TTC549 (cell line): ENCODE data around the gene MUC12.
"Not testable (repeated sequence)": the region's sequence is repeated elsewhere in the genome, so short reads cannot be mapped to it uniquely, and the experiment has no call there.

Experiments
- FAIRE-seq: peaks from 2 replicates; lab custom pipeline; 2012; peaks lifted over from hg19 to GRCh38; lab: Jason Lieb, UNC

Gene MUC12, protein sequence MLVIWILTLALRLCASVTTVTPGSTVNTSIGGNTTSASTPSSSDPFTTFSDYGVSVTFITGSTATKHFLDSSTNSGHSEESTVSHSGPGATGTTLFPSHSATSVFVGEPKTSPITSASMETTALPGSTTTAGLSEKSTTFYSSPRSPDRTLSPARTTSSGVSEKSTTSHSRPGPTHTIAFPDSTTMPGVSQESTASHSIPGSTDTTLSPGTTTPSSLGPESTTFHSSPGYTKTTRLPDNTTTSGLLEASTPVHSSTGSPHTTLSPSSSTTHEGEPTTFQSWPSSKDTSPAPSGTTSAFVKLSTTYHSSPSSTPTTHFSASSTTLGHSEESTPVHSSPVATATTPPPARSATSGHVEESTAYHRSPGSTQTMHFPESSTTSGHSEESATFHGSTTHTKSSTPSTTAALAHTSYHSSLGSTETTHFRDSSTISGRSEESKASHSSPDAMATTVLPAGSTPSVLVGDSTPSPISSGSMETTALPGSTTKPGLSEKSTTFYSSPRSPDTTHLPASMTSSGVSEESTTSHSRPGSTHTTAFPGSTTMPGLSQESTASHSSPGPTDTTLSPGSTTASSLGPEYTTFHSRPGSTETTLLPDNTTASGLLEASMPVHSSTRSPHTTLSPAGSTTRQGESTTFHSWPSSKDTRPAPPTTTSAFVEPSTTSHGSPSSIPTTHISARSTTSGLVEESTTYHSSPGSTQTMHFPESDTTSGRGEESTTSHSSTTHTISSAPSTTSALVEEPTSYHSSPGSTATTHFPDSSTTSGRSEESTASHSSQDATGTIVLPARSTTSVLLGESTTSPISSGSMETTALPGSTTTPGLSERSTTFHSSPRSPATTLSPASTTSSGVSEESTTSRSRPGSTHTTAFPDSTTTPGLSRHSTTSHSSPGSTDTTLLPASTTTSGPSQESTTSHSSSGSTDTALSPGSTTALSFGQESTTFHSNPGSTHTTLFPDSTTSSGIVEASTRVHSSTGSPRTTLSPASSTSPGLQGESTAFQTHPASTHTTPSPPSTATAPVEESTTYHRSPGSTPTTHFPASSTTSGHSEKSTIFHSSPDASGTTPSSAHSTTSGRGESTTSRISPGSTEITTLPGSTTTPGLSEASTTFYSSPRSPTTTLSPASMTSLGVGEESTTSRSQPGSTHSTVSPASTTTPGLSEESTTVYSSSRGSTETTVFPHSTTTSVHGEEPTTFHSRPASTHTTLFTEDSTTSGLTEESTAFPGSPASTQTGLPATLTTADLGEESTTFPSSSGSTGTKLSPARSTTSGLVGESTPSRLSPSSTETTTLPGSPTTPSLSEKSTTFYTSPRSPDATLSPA (N-terminal part only)

GRCh38 chr7:100969066-100969615 is at the start of gene MUC12:
TSS of gene MUC12 (plus strand) at chr7:100969565. CDS start at chr7:100969623, 58 bp downstream.
- no peak for FAIRE-seq

GRCh38 chr7:100919779-100920437 is 49.5 kb upstream of the MUC12 start:
- not testable (repeated sequence) for FAIRE-seq

DNA sequence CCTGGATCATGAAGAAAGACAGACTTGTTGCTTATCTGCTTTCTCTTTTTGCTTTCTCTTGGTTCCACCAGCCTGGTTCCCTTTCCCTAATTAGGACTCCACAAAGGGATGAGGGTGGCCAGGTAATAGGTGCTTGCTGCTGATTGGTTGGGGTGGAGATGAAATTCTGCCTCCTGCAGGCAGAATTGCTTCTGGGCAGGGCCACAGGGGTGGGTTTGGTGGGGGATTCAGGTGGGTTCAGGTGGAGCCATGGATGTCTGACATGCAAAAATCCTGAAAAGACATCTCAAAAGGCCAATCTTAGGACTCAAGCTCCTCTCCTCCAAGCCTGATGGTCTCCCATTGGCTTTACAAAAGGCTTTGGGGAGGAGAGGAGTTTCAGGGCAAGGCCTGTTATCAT is 48.3 kb upstream of the MUC12 start:
- no peak for FAIRE-seq

DNA sequence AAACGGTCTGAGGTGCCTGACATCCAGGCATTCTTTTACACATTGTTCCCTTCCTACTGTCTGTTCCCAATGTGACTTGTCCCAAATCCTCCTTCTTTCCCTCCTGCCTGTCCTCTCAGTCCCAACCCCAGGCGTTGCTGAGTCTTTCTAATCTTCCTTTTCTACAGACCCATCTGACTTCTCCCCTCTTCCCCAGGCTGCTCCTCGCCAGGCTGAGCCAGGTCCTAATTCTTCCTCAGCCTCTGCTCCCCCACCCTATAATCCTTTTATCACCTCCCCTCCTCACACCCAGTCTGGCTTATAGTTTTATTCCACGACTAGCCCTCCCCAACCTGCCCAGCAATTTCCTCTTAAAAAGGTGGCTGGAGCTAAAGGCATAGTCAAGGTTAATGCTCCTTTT is 45.7 kb upstream of the MUC12 start:
- FAIRE-seq: not testable (repeated sequence)

GRCh38 chr7:100929808-100930174 is 39.6 kb upstream of the MUC12 start:
- no peak for FAIRE-seq

GRCh38 chr7:100933734-100934133 is 35.6 kb upstream of the MUC12 start:
- FAIRE-seq: no peak

DNA sequence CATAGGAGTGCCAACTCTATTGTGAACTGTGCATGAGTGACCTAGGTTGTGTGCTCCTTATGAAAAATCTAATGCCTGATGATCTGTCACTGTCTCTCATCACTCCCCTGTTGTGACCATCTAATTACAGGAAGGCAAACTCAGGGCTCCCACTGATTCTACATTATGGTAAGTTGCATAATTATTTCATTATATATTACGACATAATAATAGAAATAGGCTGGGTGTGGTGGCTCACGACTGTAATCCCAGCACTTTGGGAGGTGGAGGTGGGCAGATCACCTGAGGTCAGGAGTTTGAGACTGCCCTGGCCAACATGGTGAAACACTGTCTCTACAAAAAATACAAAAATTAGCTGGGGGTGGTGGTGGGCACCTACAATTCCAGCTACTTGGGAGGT is 34.0 kb upstream of the MUC12 start:
- FAIRE-seq: not testable (repeated sequence)

- not testable (repeated sequence) for FAIRE-seq
Observed at GRCh38 chr7:100936167-100936566, 33.2 kb upstream of the MUC12 start.

- FAIRE-seq: no peak
Observed at GRCh38 chr7:100942045-100942774, 27.2 kb upstream of the MUC12 start.

DNA sequence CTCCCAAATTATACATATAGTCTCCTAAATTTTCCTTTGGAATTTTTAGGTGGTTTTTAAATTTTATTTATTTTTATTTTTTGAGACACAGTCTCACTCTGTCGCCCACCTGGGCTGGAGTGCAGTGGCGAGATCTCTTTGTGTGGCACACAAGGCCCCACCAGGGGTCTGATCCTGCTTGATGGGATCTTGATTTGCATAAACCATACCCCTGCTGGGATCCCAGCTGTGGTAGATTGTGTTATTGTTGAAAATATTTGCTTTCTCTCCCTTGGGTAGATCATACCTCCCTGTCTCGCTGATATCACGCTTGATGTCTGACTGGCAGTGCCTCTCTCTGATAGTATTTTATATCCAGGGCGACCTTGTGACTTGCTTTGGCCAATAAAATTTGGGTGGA is 25.7 kb upstream of the MUC12 start:
- no peak for FAIRE-seq

DNA sequence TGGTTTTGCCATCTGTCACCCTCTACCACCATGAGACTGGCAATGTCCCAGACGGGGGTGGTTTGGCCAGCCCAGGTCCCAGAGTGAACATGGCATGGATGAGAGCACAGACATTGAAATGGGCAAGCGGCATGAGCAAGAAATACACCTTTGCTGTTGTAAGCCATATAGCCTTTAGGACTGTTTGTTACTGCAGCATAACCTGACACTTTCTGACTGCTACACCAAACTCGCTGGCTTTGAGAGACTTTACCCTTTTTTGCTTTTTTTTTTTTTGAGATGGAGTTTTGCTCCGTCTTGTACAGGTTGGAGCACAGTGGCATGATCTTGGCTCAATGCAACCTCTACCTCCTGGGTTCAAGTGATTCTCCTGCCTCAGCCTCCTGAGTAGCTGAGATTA is 25.2 kb upstream of the MUC12 start:
- no peak for FAIRE-seq

GRCh38 chr7:100946111-100946510 is 23.3 kb upstream of the MUC12 start:
- FAIRE-seq: no peak

- no peak for FAIRE-seq
Observed at GRCh38 chr7:100946766-100947365, 22.5 kb upstream of the MUC12 start.

GRCh38 chr7:100947792-100948191 is 21.6 kb upstream of the MUC12 start:
- no peak for FAIRE-seq

DNA sequence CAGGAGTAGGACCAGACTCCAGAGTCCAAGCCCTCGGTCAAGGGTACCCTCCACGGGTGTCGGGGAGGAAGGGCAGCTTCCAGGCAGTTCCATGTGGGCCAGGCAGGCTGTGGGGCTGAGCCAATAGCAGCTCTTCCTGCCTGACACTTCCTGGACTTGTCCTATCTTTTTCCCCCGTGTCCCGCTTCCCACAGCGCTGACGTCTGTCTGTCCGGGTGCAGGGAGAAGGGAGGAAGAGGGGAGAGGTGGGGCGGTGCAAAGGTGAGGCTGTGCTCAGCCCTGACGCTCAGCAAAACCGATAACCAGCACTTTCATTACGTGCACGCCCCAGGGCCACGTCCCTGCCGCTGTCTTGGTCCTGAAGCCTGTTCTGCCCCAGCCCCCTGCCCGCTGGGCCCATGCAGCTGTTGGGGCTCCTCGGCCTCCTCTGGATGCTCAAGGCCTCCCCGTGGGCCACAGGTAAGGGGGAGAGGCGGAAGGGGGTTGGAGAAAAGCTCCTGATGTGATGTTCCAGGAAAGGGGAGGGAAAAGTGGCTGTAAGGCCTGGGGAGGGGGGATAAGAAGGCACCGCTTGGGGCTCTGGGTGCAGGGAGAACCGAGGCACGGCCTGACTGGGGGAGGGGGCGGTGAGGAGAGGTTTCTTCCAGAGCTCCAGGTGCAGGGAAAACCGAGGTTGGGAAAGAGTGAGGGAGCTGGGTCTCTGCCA is 20.0 kb upstream of the MUC12 start, which contains the start of gene MUC3A:
MUC3A (plus strand) TSS at position 308 of the 706 bp plus-strand sequence; CDS start at position 399, 91 bp downstream.
- no peak for FAIRE-seq

DNA sequence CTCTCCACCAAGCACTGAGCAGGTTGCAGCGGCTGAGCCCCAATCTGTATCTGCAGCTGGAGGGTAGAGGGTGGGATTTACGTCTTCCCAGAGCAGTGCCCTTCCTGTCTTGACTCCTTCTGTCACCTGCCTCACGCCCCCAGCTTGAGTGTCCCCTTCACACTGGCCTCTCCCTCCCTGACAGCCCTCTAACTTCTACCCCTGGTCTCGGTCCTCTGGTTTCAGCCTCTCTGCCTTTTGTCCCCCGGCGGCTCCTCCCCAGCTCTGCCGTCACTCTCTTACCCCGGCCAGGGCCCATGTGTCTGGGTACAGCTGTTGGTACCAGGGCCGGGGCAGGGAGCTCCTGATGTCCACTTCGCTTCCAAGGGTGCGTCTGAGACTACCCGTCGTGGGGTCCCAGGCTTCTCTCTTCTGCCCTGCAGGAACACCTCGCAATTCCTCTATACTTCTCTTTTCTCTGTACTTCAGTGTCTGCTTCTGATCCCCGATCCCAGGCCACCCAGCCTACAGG is 19.4 kb upstream of the MUC12 start:
- no peak for FAIRE-seq

GRCh38 chr7:100951172-100951571 is 18.2 kb upstream of the MUC12 start:
- FAIRE-seq: no peak

- no peak for FAIRE-seq
Observed at GRCh38 chr7:100951888-100952560, 17.3 kb upstream of the MUC12 start.

DNA sequence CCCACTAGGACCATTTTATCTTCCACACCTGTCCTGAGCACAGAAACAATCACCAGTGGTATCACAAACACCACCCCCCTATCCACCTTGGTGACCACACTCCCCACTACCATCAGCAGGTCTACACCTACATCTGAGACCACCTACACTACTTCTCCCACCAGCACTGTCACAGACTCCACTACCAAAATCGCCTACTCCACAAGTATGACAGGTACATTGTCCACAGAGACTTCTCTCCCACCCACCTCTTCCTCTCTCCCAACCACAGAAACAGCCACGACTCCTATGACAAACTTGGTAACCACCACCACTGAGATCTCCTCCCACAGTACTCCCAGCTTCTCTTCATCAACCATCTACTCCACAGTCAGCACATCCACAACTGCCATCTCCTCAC is 16.7 kb upstream of the MUC12 start:
- no peak for FAIRE-seq
